Neural crest cell (in vitro differentiated cells): ENCODE results near the gene CACUL1. TPM values are rescaled to one million over a fixed set of nuclear protein-coding genes. Genes with fewer than 3 reads are reported as not detected.

Experiments
- DNase-seq: peaks from one replicate; pipeline ENCODE4 v3.0.0; 2021; ENCODE audit warnings: low read depth, mixed read lengths, low spot score
- H3K27ac Mint-ChIP-seq: one replicate; pipeline ENCODE4 v1.8.0; 2021; ENCODE audit warnings: mild to moderate bottlenecking, mixed read lengths; ENCODE audit not compliant: unreplicated experiment
- H3K27me3 Mint-ChIP-seq: 2 replicates; pipeline ENCODE4 v1.8.0; 2021; ENCODE audit warnings: low read depth, mild to moderate bottlenecking, mixed read lengths
- H3K36me3 Mint-ChIP-seq: 2 replicates; pipeline ENCODE4 v1.8.0; 2021; ENCODE audit warnings: low read depth, mild to moderate bottlenecking, mixed read lengths
- H3K4me1 Mint-ChIP-seq: 2 replicates; pipeline ENCODE4 v1.8.0; 2021; ENCODE audit warnings: mixed read lengths
- H3K4me3 Mint-ChIP-seq: one replicate; pipeline ENCODE4 v1.8.0; 2021; ENCODE audit warnings: mild to moderate bottlenecking, mixed read lengths
- H3K9me3 Mint-ChIP-seq: 2 replicates; pipeline ENCODE4 v1.8.0; 2021; ENCODE audit warnings: mixed read lengths
- CTCF ChIP-seq: fragments of 200-600 bp; sonication (generic); conservative IDR thresholded peaks from 2 replicates; pipeline ENCODE4 v1.5.0; 2021; ENCODE audit warnings: antibody characterized with exemption, mild to moderate bottlenecking
- total RNA-seq: library from RNA; stranded (reverse); gene quantifications from 2 replicates; pipeline ENCODE4 v1.2.1, GENCODE V29; 2021

Gene CACUL1
- total RNA-seq, 1 donor from 2014 or later = 45.2 TPM

- Mint-ChIP-seq H3K36me3 (peaks cover 11% of the 10 kb centered on the region), H3K9me3 (no peaks in the 10 kb centered on the region), H3K4me1 (no peaks in the 10 kb centered on the region), H3K27ac (no peak overlapping the region), H3K27me3 (no peaks in the 10 kb centered on the region), H3K4me3 (no peak overlapping the region)
- DNase-seq = no peak
- TF ChIP-seq CTCF = no peak
These were observed 61.9 kb downstream of the CACUL1 start for GRCh38 chr10:118692872-118693271.

- Mint-ChIP-seq H3K9me3 (no peaks in the 10 kb centered on the region), H3K36me3 (peaks cover 19% of the 10 kb centered on the region), H3K4me1 (no peaks in the 10 kb centered on the region), H3K27ac (no peak overlapping the region), H3K4me3 (no peak overlapping the region), H3K27me3 (no peaks in the 10 kb centered on the region)
- no peak for DNase-seq
- no peak for TF ChIP-seq CTCF
These were observed 65.5 kb downstream of the CACUL1 start for GRCh38 chr10:118689070-118689858.

GRCh38 chr10:118687472-118687871 lies 67.3 kb downstream of the CACUL1 start:
- peaks cover 19% of the 10 kb centered on the region for H3K36me3 Mint-ChIP-seq
- H3K27ac Mint-ChIP-seq = no peak overlapping the region
- H3K4me1 Mint-ChIP-seq = no peaks in the 10 kb centered on the region
- TF ChIP-seq CTCF = no peak
- no peak for DNase-seq
- H3K9me3 Mint-ChIP-seq = no peaks in the 10 kb centered on the region
- no peaks in the 10 kb centered on the region for H3K27me3 Mint-ChIP-seq
- no peak overlapping the region for H3K4me3 Mint-ChIP-seq

- Mint-ChIP-seq H3K27ac (no peak overlapping the region), H3K4me3 (no peak overlapping the region), H3K4me1 (no peaks in the 10 kb centered on the region), H3K27me3 (no peaks in the 10 kb centered on the region), H3K9me3 (no peaks in the 10 kb centered on the region), H3K36me3 (peaks cover 11% of the 10 kb centered on the region)
- no peak for DNase-seq
- no peak for TF ChIP-seq CTCF
These were observed 72.2 kb downstream of the CACUL1 start for GRCh38 chr10:118682533-118682932.

GRCh38 chr10:118680197-118680596 lies 74.6 kb downstream of the CACUL1 start:
- Mint-ChIP-seq H3K27me3 (no peaks in the 10 kb centered on the region), H3K4me3 (no peak overlapping the region), H3K9me3 (no peaks in the 10 kb centered on the region), H3K36me3 (peaks cover 5% of the 10 kb centered on the region), H3K27ac (no peak overlapping the region), H3K4me1 (no peaks in the 10 kb centered on the region)
- TF ChIP-seq CTCF = no peak
- no peak for DNase-seq
